GM19328 (cell line): ENCODE data around the gene COPS6.

Source experiments
- ATAC-seq: cut with Tn5 transposase; IDR thresholded peaks from one replicate; pipeline ENCODE4 v1.9.1; 2021; ENCODE audit warnings: mild to moderate bottlenecking, moderate library complexity; ENCODE audit not compliant: unreplicated experiment

Gene COPS6

GRCh38 chr7:100079024-100079560 is 9.7 kb upstream of the COPS6 start:
- no peak for ATAC-seq

GRCh38 chr7:100080907-100081534 is 7.7 kb upstream of the COPS6 start:
- peak; percentile 10 for ATAC-seq

- ATAC-seq = peak; percentile 73
Measured at GRCh38 chr7:100081535-100082102, 7.2 kb upstream of the COPS6 start, which contains the start of gene ZNF3. Gene ZNF3, minus strand, starts transcription at chr7:100081723. Its CDS starts 4,366 bp downstream, at chr7:100077357.

- no peak for ATAC-seq
Measured at GRCh38 chr7:100082978-100083377, 5.8 kb upstream of the COPS6 start.

GRCh38 chr7:100085515-100085914 is 3.3 kb upstream of the COPS6 start:
- ATAC-seq = no peak

- no peak for ATAC-seq
Measured at GRCh38 chr7:100087055-100087750, 1.6 kb upstream of the COPS6 start.

- no peak for ATAC-seq
Measured at GRCh38 chr7:100088095-100088620, 611 bp upstream of the COPS6 start.

GRCh38 chr7:100089458-100090196 is 858 bp downstream of the COPS6 start:
- ATAC-seq = no peak

- no peak for ATAC-seq
Measured at GRCh38 chr7:100090527-100091410, 2.0 kb downstream of the COPS6 start.

- no peak for ATAC-seq
Measured at GRCh38 chr7:100091411-100092181, 2.8 kb downstream of the COPS6 start.

- no peak for ATAC-seq
Measured at GRCh38 chr7:100093054-100093453, 4.3 kb downstream of the COPS6 start.

- ATAC-seq = no peak
Measured at GRCh38 chr7:100093498-100093897, 4.7 kb downstream of the COPS6 start.

- no peak for ATAC-seq
Measured at GRCh38 chr7:100093925-100094486, 5.2 kb downstream of the COPS6 start.

GRCh38 chr7:100095289-100095688 is 6.5 kb downstream of the COPS6 start:
- ATAC-seq = no peak

- ATAC-seq = no peak
Measured at GRCh38 chr7:100095704-100096103, 6.9 kb downstream of the COPS6 start.

GRCh38 chr7:100098913-100099312 is 10.1 kb downstream of the COPS6 start:
- no peak for ATAC-seq

- no peak for ATAC-seq
Measured at GRCh38 chr7:100099452-100099851, 10.7 kb downstream of the COPS6 start.

GRCh38 chr7:100100420-100101015 is 11.7 kb downstream of the COPS6 start:
- peak; percentile 54 for ATAC-seq
